HG02642 (cell line): ENCODE results near the gene LAMA5.

Source experiments
- ATAC-seq: cut with Tn5 transposase; IDR thresholded peaks from one replicate; pipeline ENCODE4 v1.9.1; 2021; ENCODE audit warnings: mild to moderate bottlenecking; ENCODE audit not compliant: unreplicated experiment, poor library complexity

LAMA5 gene

DNA sequence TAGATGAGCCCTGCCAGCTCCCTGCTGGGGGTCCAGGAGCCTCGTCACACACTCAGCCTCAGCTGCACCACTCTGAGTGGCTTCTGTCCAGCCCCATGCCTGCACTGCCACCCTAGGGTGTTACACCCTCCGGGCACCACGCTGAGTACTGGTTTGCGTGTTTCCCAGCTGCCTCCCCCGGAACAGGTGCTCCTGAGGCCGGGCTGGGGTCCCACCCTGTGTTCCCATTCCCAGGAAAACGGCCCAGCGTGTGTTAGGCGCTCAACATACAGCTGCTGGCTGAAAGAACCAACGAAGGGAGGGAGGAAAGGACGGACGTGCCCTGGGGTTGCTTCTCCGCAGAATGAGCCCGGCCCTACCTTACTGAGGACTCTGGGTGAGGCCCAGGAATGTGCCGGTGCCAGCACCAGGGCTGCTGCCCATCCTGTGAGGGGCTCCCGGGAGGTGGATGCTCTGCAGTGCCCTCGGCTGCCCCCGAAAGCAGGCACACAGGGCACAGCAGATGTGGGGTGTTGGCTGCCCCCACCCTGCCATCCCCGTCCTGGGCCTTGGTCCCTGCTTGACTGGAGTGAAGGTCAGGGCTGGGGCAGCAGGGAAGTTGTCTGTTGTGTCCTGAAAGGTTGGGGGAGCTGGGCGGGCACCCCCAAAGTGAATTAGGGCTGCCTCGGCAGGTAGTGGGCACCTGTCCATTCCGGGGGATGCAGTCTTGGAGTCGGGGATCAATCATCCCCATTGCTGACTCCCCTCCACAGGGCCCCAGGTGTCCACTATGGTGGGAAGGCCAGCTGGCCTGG lies 16.3 kb downstream of the LAMA5 start:
- ATAC-seq, result no peak

DNA sequence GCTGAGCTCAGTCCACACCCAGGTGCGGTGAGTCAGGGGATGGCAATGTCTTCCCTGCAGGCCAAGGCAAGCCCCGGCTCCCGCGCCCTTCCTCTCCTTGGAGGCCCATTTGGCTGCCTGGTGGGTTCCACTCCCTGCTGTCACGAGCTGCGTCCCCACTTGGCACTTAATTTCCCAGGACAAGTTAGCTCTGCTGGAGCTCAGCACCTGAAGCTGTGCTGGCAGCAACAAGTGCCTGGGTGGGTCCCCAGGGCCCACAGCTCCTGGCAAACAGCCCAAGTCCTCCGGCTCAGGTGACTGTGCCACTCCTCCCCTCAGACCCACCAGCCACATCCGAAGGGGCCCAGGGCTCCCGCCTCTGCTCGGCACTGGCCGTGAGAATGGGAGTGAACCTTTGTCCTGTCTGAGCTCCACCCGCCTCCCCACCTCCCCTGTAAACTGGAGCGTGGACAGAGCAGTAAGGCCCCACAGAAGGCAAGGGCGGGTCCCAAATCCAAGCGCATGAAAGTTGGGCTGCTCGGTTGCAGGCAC lies 16.9 kb downstream of the LAMA5 start:
- no peak for ATAC-seq

DNA sequence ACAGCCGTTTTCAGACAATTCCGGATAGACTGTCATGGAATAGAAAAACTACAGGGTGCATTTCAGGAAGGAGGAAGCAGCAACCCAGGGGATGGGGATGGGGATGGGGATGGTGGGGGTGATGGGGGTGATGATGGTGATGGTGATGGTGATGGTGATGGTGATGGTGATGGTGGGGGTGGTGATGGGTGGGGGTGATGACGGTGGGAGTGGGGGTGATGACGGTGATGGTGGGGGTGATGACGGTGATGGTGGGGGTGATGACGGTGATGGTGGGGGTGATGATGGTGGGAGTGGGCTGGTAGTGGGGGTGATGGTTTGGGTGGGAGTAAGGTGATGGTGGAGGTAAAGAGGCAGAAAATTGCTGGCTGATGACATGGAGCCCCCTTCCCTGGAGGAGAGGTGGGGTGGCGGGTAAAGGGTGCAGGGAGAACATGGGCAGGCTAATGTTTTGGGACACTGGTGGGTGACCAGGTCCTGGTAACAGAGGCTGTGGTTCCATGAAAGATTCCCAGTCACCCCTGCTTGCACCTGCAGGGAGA lies 17.5 kb downstream of the LAMA5 start:
- no peak for ATAC-seq

DNA sequence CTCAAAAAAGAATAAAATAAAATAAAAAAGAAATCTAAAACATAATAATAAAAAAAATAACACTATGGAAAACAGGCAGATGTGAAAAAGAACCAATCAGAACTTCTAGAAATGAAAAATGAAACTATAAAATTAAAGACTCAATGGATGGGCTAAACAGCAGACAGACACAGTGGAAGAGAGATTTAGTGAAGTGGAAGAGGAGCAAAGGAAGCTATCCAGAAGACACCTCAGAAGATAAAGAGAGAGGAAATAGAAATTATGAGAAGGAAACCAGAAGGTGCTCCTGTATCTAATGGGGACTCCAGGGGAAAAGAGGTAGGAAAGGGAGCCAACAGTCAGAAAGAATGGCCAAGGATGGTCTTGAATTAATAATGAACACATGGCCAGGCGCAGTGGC lies 18.5 kb downstream of the LAMA5 start:
- ATAC-seq, result no peak

GRCh38 chr20:62347445-62347844 lies 19.7 kb downstream of the LAMA5 start:
- ATAC-seq, result no peak

GRCh38 chr20:62347151-62347404 lies 20.0 kb downstream of the LAMA5 start:
- no peak for ATAC-seq

DNA sequence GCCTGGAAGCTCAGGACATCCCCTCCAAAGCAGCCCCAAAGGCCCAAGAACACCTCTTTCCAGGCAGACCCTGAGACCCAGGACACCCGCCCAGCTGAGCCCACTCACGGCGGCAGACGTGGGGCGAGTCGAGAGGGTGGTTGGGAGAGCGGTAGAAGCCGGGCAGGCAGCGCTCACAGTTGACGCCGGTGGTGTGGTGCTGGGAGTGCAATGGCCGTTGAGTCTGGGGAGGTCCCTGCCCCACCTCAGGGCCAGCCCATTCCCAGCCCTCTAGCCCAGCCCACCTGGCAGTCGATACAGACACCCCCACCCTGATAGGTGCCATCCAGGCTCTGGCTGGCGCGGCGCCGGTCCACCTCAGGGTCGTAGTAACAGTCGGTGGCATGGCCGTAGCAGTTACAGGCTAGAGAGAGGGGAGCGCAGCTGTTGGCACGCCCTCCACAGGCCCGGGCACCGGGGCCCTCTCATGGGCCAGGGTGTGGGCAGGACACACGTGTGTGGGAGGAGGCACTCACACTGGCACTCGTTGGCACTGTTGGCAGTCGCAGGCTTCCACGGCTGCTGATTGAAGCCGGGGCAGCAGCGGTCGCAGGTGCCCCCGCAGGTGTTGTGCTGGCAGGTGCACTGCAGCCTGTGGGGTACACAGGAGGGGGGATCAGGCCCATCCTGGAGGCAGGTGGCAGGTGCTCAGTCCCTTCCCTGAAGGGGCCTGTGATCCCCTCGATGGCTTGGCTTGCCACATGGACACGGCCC lies 20.5 kb downstream of the LAMA5 start:
- no peak for ATAC-seq

GRCh38 chr20:62345681-62346370 lies 21.3 kb downstream of the LAMA5 start:
- no peak for ATAC-seq

DNA sequence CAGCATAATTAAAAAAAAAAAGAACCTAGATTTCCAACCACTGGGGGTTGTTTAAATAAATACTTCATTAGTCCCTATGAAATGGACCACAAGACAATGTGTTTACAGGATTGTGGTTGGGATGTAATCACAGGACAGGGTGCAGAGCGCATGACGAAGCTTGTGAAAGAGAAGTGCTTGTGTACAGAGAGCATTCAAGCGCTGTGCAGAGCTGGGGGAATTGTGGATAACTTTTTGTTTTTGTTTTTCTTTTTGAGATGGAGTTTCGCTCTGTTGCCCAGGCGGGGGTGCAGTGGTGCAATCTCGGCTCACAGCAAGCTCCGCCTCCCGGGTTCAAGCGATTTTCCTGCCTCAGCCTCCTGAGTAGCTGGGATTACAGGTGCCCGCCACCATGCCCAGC lies 22.3 kb downstream of the LAMA5 start:
- ATAC-seq, result no peak

DNA sequence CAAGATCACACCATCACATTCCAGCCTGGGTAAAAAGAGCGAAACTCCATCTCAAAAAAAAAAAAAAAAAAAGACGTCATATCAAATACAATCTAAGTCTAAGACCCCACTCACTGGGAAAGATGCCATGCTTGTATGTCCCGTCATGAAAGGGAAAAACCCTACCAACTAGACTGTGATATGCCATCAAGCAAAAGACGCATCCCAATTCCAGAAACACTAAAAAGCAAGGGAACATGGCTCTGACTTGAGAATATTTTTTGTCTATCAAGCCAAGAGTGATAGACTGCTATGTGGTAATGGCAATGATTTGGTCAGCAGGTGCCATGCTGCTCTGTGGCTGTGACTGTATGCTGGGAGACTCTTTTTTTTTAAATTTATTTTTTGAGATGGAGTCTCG lies 23.0 kb downstream of the LAMA5 start:
- no peak for ATAC-seq

- ATAC-seq, result no peak
Measured at GRCh38 chr20:62342910-62343309, 24.2 kb downstream of the LAMA5 start.

- ATAC-seq, result peak; percentile 63
Measured at GRCh38 chr20:62339647-62340062, 27.5 kb downstream of the LAMA5 start.

GRCh38 chr20:62338294-62338620 lies 28.9 kb downstream of the LAMA5 start:
- ATAC-seq, result no peak

- peak; percentile 45 for ATAC-seq
Measured at GRCh38 chr20:62337558-62338293, 29.4 kb downstream of the LAMA5 start.

DNA sequence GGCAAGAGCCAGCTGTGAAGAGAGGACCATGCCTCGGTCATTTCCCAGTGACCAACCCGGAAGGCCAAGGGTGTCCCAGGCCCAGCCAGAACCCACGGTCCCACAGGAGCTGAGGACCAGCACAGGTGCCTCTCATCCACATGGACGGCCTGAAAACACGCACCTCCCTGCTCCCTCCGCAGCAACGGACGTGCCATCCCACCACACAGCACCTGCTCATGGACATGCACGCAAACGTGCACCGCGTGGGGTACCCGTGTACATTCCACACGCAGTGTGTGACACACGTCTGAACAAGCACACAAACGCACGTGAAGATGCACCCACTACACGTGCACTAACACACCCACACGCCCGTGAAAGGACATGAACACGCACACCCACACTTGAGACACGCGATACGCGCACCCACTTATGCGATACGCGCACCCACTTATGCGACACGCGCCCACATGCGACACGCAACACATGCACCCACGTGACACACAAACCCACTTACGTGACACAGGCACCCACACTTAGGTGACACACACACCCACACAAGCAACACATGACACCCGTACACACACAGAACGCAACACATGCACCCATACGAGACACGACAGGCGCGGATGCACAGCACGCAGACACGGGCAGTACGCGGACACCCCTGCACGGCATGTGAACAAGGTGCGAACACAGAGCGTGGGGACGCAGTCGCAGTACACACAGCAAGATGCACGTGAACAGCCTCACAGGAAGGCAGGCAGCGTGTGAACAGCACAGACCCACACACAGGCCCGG lies 30.1 kb downstream of the LAMA5 start:
- ATAC-seq, result no peak

DNA sequence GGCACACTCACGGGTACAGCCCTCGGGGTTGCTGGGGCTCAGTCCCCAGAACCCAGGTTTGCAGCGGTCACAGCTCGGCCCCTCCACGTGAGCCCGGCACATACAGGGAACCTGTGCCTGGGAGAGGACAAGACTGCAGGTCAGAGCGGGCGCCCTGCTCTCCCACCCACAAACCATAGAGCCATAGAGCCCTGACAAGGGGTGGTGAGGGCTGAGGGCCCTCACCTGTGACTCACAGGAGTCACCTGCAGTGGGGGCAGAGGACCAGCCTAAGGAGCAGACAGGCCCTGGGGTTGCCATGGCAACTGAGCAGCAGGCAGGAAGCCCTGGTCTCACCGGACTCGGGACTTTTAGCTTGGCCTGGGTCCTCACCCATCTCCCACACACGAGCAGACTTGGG lies 30.8 kb downstream of the LAMA5 start:
- no peak for ATAC-seq

- ATAC-seq, result no peak
Measured at GRCh38 chr20:62335532-62335931, 31.6 kb downstream of the LAMA5 start.

- no peak for ATAC-seq
Measured at GRCh38 chr20:62334881-62335280, 32.2 kb downstream of the LAMA5 start.

DNA sequence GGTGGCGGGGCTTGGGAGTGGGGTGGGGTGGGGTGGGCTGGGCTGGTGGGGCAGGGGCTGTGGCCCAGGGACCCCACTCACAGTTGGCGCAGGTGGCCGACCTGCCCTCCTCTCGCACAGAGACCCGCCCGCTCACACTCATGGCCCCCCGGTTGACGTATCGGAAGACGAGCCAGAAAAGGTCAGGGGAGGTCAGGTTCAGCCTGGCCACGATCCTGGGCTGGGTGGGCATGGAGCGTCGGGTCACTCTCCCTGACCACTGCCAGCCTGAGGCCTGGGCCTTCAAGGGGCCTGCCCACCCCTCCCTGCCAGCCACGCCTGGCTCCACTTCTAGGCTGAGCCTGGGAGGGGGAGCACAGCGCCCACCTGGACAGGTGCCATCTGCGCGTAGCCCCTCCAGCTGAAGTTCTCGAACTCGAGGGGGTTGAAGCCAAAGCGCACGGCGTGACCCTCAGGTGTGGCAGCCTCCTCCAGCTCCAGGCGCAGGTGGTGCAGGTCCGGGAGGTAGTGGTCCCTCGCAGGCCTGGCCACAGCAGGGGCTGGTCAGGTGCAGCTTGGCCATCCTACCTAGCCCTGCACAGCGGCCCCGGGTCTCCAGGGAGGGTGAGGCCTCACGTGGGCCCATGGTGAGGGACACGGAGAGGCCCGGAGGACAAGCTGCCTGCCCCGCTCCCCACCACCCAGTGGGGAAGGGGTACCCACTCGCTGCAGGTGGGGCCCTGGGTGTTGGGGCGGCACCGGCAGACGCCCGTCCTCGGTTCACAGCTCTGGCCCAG lies 33.1 kb downstream of the LAMA5 start:
- no peak for ATAC-seq
